PC-3 (cell line): Measurements from ENCODE around the gene NFYC. TPM values are rescaled to one million over a fixed set of nuclear protein-coding genes. Genes with fewer than 3 reads are reported as not detected.

Source experiments
- ATAC-seq: fragments of 200-7000 bp; cut with Tn5 transposase; 2 replicates; pipeline ENCODE4 v1.9.1; 2020; ENCODE audit warnings: mild to moderate bottlenecking, moderate library complexity
- BruUV-seq: library from RNA; stranded (reverse); fragments of 400-500 nt; replicated peaks from 2 replicates; lab custom pipeline; 2021; lab: Mats Ljungman, UMichigan
- CTCF ChIA-PET: fragments of 300-600 bp; sonication (Branson Sonifier 250); formaldehyde crosslinking; loops from one replicate; lab custom pipeline; 2022; ENCODE audit warnings: antibody characterized with exemption; lab: Charles Lee
- POLR2A ChIA-PET: fragments of 300-600 bp; sonication (Branson Sonifier 250); formaldehyde crosslinking; loops from one replicate; lab custom pipeline; 2022; ENCODE audit warnings: antibody characterized with exemption; ENCODE audit not compliant: unreplicated experiment; lab: Charles Lee
- DNase-seq: peaks from one replicate; pipeline ENCODE4 v3.0.0-alpha.2; 2015
- H2AFZ ChIP-seq: fragments of 300-600 bp; sonication (generic); 2 replicates; pipeline ENCODE4 v1.6.0; 2016; ENCODE audit warnings: antibody characterized with exemption, low read length
- H3F3A ChIP-seq: fragments of 300-600 bp; sonication (generic); one replicate; pipeline ENCODE4 v1.6.0; 2017; ENCODE audit warnings: antibody characterized with exemption, low read length, control low read depth, mild to moderate bottlenecking; ENCODE audit not compliant: unreplicated experiment
- H3K27ac ChIP-seq: fragments of 300-600 bp; sonication (generic); 2 replicates; pipeline ENCODE4 v1.5.1; 2016; ENCODE audit warnings: mild to moderate bottlenecking, low read length
- H3K27me3 ChIP-seq: fragments of 300-600 bp; sonication (generic); 2 replicates; pipeline ENCODE4 v1.6.1; 2016; ENCODE audit warnings: low read length, mixed read lengths
- H3K36me3 ChIP-seq: fragments of 300-600 bp; sonication (generic); 2 replicates; pipeline ENCODE4 v1.6.1; 2016; ENCODE audit warnings: low read depth, mixed run types, low read length, mixed read lengths
- H3K4me1 ChIP-seq: fragments of 300-600 bp; sonication (generic); 2 replicates; pipeline ENCODE4 v1.5.1; 2016; ENCODE audit warnings: low read length; ENCODE audit not compliant: insufficient read depth
- H3K4me2 ChIP-seq: fragments of 300-600 bp; sonication (generic); 2 replicates; pipeline ENCODE4 v1.6.0; 2016; ENCODE audit warnings: low read length
- H3K4me3 ChIP-seq: fragments of 300-600 bp; sonication (generic); 2 replicates; pipeline ENCODE4 v1.5.1; 2016; ENCODE audit warnings: mild to moderate bottlenecking, low read length, mixed read lengths
- H3K79me2 ChIP-seq: fragments of 300-600 bp; sonication (generic); 2 replicates; pipeline ENCODE4 v1.6.1; 2017; ENCODE audit warnings: low read length, mixed read lengths
- H3K9ac ChIP-seq: fragments of 300-600 bp; sonication (generic); 2 replicates; pipeline ENCODE4 v1.6.0; 2016; ENCODE audit warnings: mild to moderate bottlenecking, low read length
- H3K9me2 ChIP-seq: fragments of 300-600 bp; sonication (generic); replicated peaks from 2 replicates; pipeline ENCODE4 v1.6.1; 2016; ENCODE audit warnings: mixed run types, low read length, mixed read lengths
- H3K9me3 ChIP-seq: fragments of 300-600 bp; sonication (generic); 2 replicates; pipeline ENCODE4 v1.6.1; 2016; ENCODE audit warnings: low read length, mixed read lengths
- H4K20me1 ChIP-seq: fragments of 300-600 bp; sonication (generic); 2 replicates; pipeline ENCODE4 v1.6.1; 2016; ENCODE audit warnings: low read length, mixed read lengths
- CTCF ChIP-seq: fragments of 300-600 bp; sonication (generic); conservative IDR thresholded peaks from 2 replicates; pipeline ENCODE4 v1.5.1; 2017; ENCODE audit warnings: antibody characterized with exemption, low read depth, mild to moderate bottlenecking, low read length
- EZH2 ChIP-seq: fragments of 300-600 bp; sonication (generic); IDR thresholded peaks from one replicate; pipeline ENCODE4 v1.6.1; 2017; ENCODE audit warnings: antibody characterized with exemption, mild to moderate bottlenecking, low read length; ENCODE audit not compliant: unreplicated experiment
- EZH2phosphoT487 ChIP-seq: fragments of 300-600 bp; sonication (generic); IDR thresholded peaks from 2 replicates; pipeline ENCODE4 v1.6.1; 2018; ENCODE audit warnings: mild to moderate bottlenecking, antibody characterized with exemption, low read length, borderline replicate concordance
- intact Hi-C: fragments of 100-400 bp; cut with micrococcal nuclease; formaldehyde crosslinking; loops from 2 replicates; pipeline ENCODE4 v1.9.0; 2023
- total RNA-seq: library from RNA; depleted of rRNA; stranded (reverse); fragments of >200 nt; gene quantifications from 2 replicates; pipeline ENCODE4 v1.2.3, GENCODE V29; 2014

NFYC gene
- total RNA-seq, 1 experiment from 2014 or later = 52.6 TPM

DNA sequence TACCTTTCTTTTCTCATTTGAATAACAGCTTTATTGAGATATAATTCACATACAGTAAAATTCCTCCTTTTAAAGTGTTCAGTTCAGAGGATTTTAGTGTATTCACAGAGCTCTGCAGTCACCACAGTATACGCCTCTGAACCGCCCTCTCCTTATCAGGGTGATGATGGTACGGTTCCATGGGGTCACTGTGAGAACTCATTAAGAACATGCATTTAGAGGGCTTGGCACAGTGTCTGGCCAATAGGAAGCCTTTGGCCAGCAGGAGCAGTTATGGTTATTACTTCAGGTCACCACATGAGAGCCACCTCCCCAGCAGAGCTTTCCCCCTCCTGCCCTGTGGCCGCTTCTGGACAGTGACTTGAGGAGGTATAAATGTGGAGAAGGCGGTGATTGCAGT lies 119.4 kb downstream of the NFYC start:
- Histone ChIP-seq H3K79me2 (no peaks in the 10 kb centered on the region), H3K27me3 (no peaks in the 10 kb centered on the region), H3K4me3 (no peak overlapping the region), H3K4me2 (no peak overlapping the region), H3K36me3 (no peaks in the 10 kb centered on the region), H3K9ac (no peak overlapping the region), H3K9me3 (no peaks in the 10 kb centered on the region), H3K9me2 (no peaks in the 10 kb centered on the region), H3K27ac (no peak overlapping the region), H3K4me1 (no peaks in the 10 kb centered on the region), H2AFZ (no peak overlapping the region), H3F3A (no peaks in the 10 kb centered on the region), H4K20me1 (no peaks in the 10 kb centered on the region)
- BruUV-seq = no TSS peak
- DNase-seq = no peak
- CTCF ChIA-PET = no interaction called here
- TF ChIP-seq EZH2phosphoT487 (no peak), CTCF (no peak), EZH2 (no peak)
- POLR2A ChIA-PET = no interaction called here
- ATAC-seq = no peak
- intact Hi-C loops = no loop called here

GRCh38 chr1:40815420-40815819 lies 123.9 kb downstream of the NFYC start:
- Histone ChIP-seq H3K79me2 (no peaks in the 10 kb centered on the region), H3K9me3 (no peaks in the 10 kb centered on the region), H3K36me3 (no peaks in the 10 kb centered on the region), H3K4me1 (no peaks in the 10 kb centered on the region), H3K4me3 (no peak overlapping the region), H3K27ac (no peak overlapping the region), H3K27me3 (no peaks in the 10 kb centered on the region), H3F3A (no peaks in the 10 kb centered on the region), H3K9ac (no peak overlapping the region), H4K20me1 (no peaks in the 10 kb centered on the region), H2AFZ (no peak overlapping the region), H3K4me2 (no peak overlapping the region), H3K9me2 (no peaks in the 10 kb centered on the region)
- intact Hi-C loops = no loop called here
- DNase-seq = no peak
- TF ChIP-seq EZH2 (no peak), CTCF (no peak), EZH2phosphoT487 (no peak)
- ATAC-seq = no peak
- POLR2A ChIA-PET = no interaction called here
- BruUV-seq = no TSS peak
- CTCF ChIA-PET = no interaction called here

DNA sequence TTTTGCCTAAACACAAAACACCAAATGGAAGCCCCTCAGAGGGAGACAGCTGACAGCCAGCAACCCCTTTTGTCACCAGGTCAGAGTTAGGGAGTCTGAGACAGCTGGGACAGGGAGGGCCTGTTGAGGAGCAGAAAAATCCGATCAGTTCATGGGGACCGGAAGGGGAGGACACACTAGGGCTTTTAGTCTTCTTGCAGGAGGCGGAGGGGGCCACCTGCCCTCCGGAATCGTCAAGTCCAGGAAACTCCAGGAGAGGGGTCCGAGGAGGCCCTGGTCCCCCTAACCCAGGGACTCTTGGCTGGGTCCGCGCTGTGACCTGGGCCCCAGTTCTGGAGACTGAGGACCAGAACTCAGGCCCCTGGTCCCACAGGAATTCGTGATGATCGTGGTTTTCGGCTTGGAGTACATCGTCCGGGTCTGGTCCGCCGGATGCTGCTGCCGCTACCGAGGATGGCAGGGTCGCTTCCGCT lies 126.3 kb downstream of the NFYC start:
- Histone ChIP-seq H3K9ac (no peak overlapping the region), H3K79me2 (no peaks in the 10 kb centered on the region), H3K27ac (no peak overlapping the region), H4K20me1 (no peaks in the 10 kb centered on the region), H3F3A (no peaks in the 10 kb centered on the region), H3K9me2 (no peaks in the 10 kb centered on the region), H3K36me3 (no peaks in the 10 kb centered on the region), H3K27me3 (no peaks in the 10 kb centered on the region), H3K4me2 (no peak overlapping the region), H3K4me1 (no peaks in the 10 kb centered on the region), H3K4me3 (no peak overlapping the region), H2AFZ (no peak overlapping the region), H3K9me3 (no peaks in the 10 kb centered on the region)
- CTCF ChIA-PET = no interaction called here
- ATAC-seq (no peak), DNase-seq (no peak)
- POLR2A ChIA-PET = no interaction called here
- intact Hi-C loops = no loop called here
- TF ChIP-seq CTCF = no peak
- no peak for TF ChIP-seq EZH2phosphoT487
- TF ChIP-seq EZH2 = no peak
- no TSS peak for BruUV-seq
